Adrenal gland (tissue), 12 donors: Measurements from ENCODE around the gene YARS1. TPM values are rescaled to one million over a fixed set of nuclear protein-coding genes. Genes with fewer than 3 reads are reported as not detected.
A peak's percentile ranks its signal among the peaks of the same experiment; 100 is the strongest.

Experiments used
- DNase-seq, 7 donors: peaks; one replicate each; pipeline ENCODE4 v3.0.0-alpha.2; 2019 to 2020
- H3K27ac ChIP-seq, 5 donors: fragments of 200-600 bp; sonication (generic) in 4 of 5; 1 replicate in 3 of 5; 2 replicates in 2 of 5; pipeline versions ENCODE4 v1.5.1 to v1.8.0; 2016 to 2020; ENCODE audit warnings: mild to moderate bottlenecking in 1 of 5
- H3K27me3 ChIP-seq: fragments of 200-600 bp; 2 replicates; pipeline ENCODE4 v1.8.0; 2021
- H3K36me3 ChIP-seq, 2 donors: fragments of 200-600 bp; replicated peaks in 1 of 2; 1 replicate in 1 of 2; 2 replicates in 1 of 2; pipeline versions ENCODE4 v1.5.1 to v1.8.0; 2018 to 2022
- H3K4me1 ChIP-seq, 2 donors: fragments of 200-600 bp; replicated peaks in 1 of 2; 1 replicate in 1 of 2; 2 replicates in 1 of 2; pipeline versions ENCODE4 v1.5.1 to v1.8.0; 2018 to 2021
- H3K4me3 ChIP-seq, 4 donors: fragments of 200-600 bp; sonication (generic) in 3 of 4; one replicate each; pipeline ENCODE4 v1.5.1; 2016 to 2018
- H3K9me3 ChIP-seq, 3 donors: fragments of 200-600 bp; sonication (generic) in 1 of 3; replicated peaks in 1 of 3; 1 replicate in 2 of 3; 2 replicates in 1 of 3; pipeline versions ENCODE4 v1.5.1 to v1.8.0; 2016 to 2021
- CTCF ChIP-seq, 6 experiments: fragments of 450-650 bp in 4 of 6; fragments of 200-600 bp in 2 of 6; sonication (generic) in 1 of 6; IDR thresholded peaks; 1 replicate in 5 of 6; 2 replicates in 1 of 6; pipeline versions ENCODE4 v1.5.1 to v1.8.0; 2016 to 2021; ENCODE audit warnings: antibody characterized with exemption in 6 of 6, mild to moderate bottlenecking in 2 of 6, moderate library complexity in 1 of 6
- POLR2A ChIP-seq, 2 donors: fragments of 450-650 bp; IDR thresholded peaks; one replicate each; pipeline ENCODE4 v1.6.1; 2017; ENCODE audit warnings: antibody characterized with exemption in 2 of 2, mild to moderate bottlenecking in 2 of 2, moderate library complexity in 1 of 2
- WGBS, 4 donors: extraction: QIAGEN DNeasy Blood & Tissue Kit in 2 of 4; methylation state at CpG; one replicate each; pipeline versions ENCODE4 v1.1.5 to v1.1.7; 2013 to 2017; 5-methylcytosine and 5-hydroxymethylcytosine counted together
- intact Hi-C, 2 donors: fragments of 100-400 bp; cut with DNase I; formaldehyde crosslinking; loops; one replicate each; pipeline versions ENCODE4 v1.14.1 to v1.15.0; 2022 to 2023
- polyA plus RNA-seq, 3 donors: library from polyadenylated mRNA; stranded (reverse); fragments of 200-250 nt in 2 of 3; fragments of 350-450 nt in 1 of 3; fragmentation: Illumina TruSeq in 1 of 3; extraction: RNeasy Lipid Tissue Mini Kit (QIAGEN cat#74804) in 1 of 3; gene quantifications; one replicate each; pipeline ENCODE4 v1.2.3, GENCODE V29; 2013 to 2014
- total RNA-seq, 9 donors: library from RNA; depleted of rRNA in 4 of 9; stranded (reverse); fragments of >200 nt in 4 of 9; fragments of 120-200 nt in 1 of 9; fragmentation: NEBNext Ultra II Directional in 1 of 9; extraction: Animal tissue kit (Norgen Biotek cat#: 25700) in 1 of 9; gene quantifications; one replicate each; pipeline versions ENCODE4 v1.1.0 to v1.2.4, GENCODE V29; 2013 to 2023
- donor health status: healthy with polysubstance abuse.
- donor health status: Bipolar disorder and iron deficiency.
- donor health status: DM: yes; HTN: yes; CAD: no.
- donor health status: DM: no; HTN: no; CAD: no.
- donor health status: DM: no; HTN: no; CAD: no.
- donor health status: DM: yes; HTN: yes; CAD: no.

YARS1 gene
- total and polyA plus RNA-seq, 12 donors = 55.5 to 190 (median 97.0) TPM

DNA sequence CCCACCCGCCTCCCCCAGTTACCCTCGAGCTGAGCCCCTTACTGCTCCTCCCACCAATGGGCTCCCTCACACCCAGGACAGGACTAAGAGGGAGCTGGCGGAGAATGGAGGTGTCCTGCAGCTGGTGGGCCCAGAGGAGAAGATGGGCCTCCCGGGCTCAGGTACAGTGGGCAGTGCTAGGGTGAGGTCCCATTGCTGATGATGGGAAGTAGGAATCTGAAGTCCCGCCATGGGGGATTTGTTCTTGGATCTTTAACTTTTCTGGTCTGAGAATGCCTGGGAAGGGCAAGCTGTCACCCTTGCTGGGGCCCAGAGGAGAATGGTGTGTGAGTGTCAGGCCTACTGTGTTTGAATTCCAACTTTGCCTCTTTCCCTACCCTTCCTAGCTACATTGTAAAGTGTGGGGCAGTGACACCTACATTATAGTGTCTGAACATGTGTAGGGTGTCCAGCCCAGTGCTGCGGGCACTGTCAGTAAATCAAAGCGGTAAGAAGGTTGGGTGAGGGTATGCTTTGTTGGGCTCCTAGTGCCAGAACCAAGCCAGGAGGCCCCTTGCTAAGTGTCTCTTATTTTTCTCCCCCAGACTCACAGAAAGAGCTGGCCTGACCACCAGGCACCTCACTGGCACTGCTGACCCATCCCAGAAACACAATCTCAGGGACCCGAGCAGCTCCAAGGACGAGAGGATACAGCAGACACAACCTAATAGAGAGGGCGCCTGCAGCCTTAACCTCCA is 44.7 kb downstream of the YARS1 start:
- H3K36me3 ChIP-seq = peaks cover 0 to 54% of the 10 kb centered on the region in 2 donors
- intact Hi-C loops = loop anchor here (5.0 kb wide), 1 partner anchor 55 kb away; no protein-coding TSS in a partner anchor

GRCh38 chr1:32771561-32772280 is 45.4 kb downstream of the YARS1 start:
- intact Hi-C loops = loop anchor here (5.0 kb wide), 1 partner anchor 54 kb away; no protein-coding TSS in a partner anchor
- Histone ChIP-seq H3K4me3 (no peak overlapping the region), H3K36me3 (peaks cover 0 to 49% of the 10 kb centered on the region in 2 donors), H3K27ac (peak overlapping the region; percentile 28 to 84 (median 68)), H3K9me3 (no peaks in the 10 kb centered on the region), H3K27me3 (no peaks in the 10 kb centered on the region), H3K4me1 (peaks cover 44 to 67% of the 10 kb centered on the region in 2 donors)
- DNase-seq = peak in 4 of 7 donors; percentile 52 to 62 (median 58)
- whole genome bisulfite sequencing, 4 donors = 53 to 87% (median 56%) methylated on average over 4 to 30 of the region's 30 CpGs
- TF ChIP-seq POLR2A (IDR thresholded peaks at IDR 0.05) (no peak), CTCF (IDR thresholded peaks at IDR 0.05) (no peak)

More for the DNA sequence above, 44.7 kb downstream of the YARS1 start:
- TF ChIP-seq POLR2A (IDR thresholded peaks at IDR 0.05) (no peak), CTCF (IDR thresholded peaks at IDR 0.05) (no peak)
- Histone ChIP-seq H3K9me3 (no peaks in the 10 kb centered on the region), H3K27me3 (no peaks in the 10 kb centered on the region), H3K4me1 (peaks cover 36 to 60% of the 10 kb centered on the region in 2 donors), H3K27ac (peak overlapping the region; percentile 28 to 84 (median 68)), H3K4me3 (no peak overlapping the region)
- DNase-seq = no peak
- WGBS, 4 donors = 62 to 81% (median 67%) methylated on average over 5 to 10 of the region's 10 CpGs

- DNase-seq = peak in 4 of 7 donors; percentile 53 to 79 (median 60)
- TF ChIP-seq POLR2A (IDR thresholded peaks at IDR 0.05) (no peak), CTCF (IDR thresholded peaks at IDR 0.05) (no peak)
- Histone ChIP-seq H3K36me3 (peaks cover 0 to 46% of the 10 kb centered on the region in 2 donors), H3K4me3 (no peak overlapping the region), H3K4me1 (peaks cover 51 to 74% of the 10 kb centered on the region in 2 donors), H3K27ac (peak overlapping the region; percentile 43 to 84 (median 68)), H3K27me3 (no peaks in the 10 kb centered on the region), H3K9me3 (no peaks in the 10 kb centered on the region)
- 39 to 62% (median 55%) methylated on average over 2 to 18 of the region's 18 CpGs for WGBS, 4 donors
- intact Hi-C loops = loop anchor here (5.0 kb wide), 1 partner anchor 54 kb away; no protein-coding TSS in a partner anchor
These were observed 46.2 kb downstream of the YARS1 start for GRCh38 chr1:32770741-32771548.
